Measurements from ENCODE around the gene WNT3.

GRCh38 chr17:46827274-46827673 lies 8.8 kb upstream of the WNT3 start:
- TF ChIP-seq CTCF (IDR thresholded peaks at IDR 0.05 in 8 of 11, conservative IDR thresholded peaks at IDR 0.05 in 3 of 11): no peak
- no peak for TF ChIP-seq POLR2AphosphoS5 (IDR thresholded peaks at IDR 0.05)

All from spleen (tissue), 7 donors.